Fibroblast of villous mesenchyme (primary cell): Measurements from ENCODE around the gene FXN. TPM values are rescaled to one million over a fixed set of nuclear protein-coding genes. Genes with fewer than 3 reads are reported as not detected.

Source experiments
- DNase-seq: peaks from one replicate; pipeline ENCODE4 v3.0.0-alpha.2; 2010; ENCODE audit warnings: low read depth
- H3K4me3 ChIP-seq: 2 replicates; pipeline ENCODE4 v1.5.1; 2011; ENCODE audit warnings: low read depth, mild to moderate bottlenecking, low read length
- total RNA-seq: library from RNA; depleted of rRNA; stranded (reverse); fragments of >200 nt; gene quantifications from 2 replicates; pipeline ENCODE4 v1.2.3, GENCODE V29; 2012
- TF ChIP-seq, protein P1 (sequence below): IDR thresholded peaks from 2 replicates; pipeline ENCODE4 v1.5.1; 2012; ENCODE audit warnings: low read depth, mild to moderate bottlenecking, low read length; ENCODE audit not compliant: insufficient read depth

The FXN gene
- total RNA-seq, 1 donor = 2.6 TPM

GRCh38 chr9:69012696-69013381 is 22.7 kb upstream of the FXN start:
- DNase-seq = no peak
- H3K4me3 ChIP-seq = no peak overlapping the region
- TF ChIP-seq, protein P1, sequence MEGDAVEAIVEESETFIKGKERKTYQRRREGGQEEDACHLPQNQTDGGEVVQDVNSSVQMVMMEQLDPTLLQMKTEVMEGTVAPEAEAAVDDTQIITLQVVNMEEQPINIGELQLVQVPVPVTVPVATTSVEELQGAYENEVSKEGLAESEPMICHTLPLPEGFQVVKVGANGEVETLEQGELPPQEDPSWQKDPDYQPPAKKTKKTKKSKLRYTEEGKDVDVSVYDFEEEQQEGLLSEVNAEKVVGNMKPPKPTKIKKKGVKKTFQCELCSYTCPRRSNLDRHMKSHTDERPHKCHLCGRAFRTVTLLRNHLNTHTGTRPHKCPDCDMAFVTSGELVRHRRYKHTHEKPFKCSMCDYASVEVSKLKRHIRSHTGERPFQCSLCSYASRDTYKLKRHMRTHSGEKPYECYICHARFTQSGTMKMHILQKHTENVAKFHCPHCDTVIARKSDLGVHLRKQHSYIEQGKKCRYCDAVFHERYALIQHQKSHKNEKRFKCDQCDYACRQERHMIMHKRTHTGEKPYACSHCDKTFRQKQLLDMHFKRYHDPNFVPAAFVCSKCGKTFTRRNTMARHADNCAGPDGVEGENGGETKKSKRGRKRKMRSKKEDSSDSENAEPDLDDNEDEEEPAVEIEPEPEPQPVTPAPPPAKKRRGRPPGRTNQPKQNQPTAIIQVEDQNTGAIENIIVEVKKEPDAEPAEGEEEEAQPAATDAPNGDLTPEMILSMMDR = no peak

DNA sequence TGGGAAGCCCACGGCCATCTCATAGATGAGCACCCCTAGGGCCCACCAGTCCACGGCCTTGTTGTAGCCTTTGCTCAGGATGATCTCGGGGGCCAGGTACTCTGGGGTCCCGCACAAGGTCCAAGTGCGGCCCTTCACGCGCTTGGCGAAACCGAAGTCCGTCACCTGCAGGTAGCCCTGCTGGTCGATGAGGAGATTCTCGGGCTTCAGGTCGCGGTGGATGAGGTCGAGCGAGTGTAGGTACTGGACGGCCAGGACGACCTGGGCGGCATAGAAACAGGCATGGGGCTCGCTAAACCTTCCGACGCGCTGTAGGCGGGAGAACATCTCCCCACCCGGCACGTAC is 22.2 kb upstream of the FXN start:
- DNase-seq = no peak
- no peak overlapping the region for H3K4me3 ChIP-seq
- TF ChIP-seq, protein P1 = no peak

GRCh38 chr9:69014013-69014412 is 21.5 kb upstream of the FXN start, which contains the start of gene PRKACG:
Gene PRKACG (minus strand): TSS chr9:69014113. CDS start chr9:69014092, 21 bp downstream.
- H3K4me3 ChIP-seq = no peak within 1 kb of the TSS
- no peak for DNase-seq
- TF ChIP-seq, protein P1 = no peak

GRCh38 chr9:69016191-69017096 is 19.1 kb upstream of the FXN start:
- no peak overlapping the region for H3K4me3 ChIP-seq
- DNase-seq = no peak
- TF ChIP-seq, protein P1 = no peak

GRCh38 chr9:69018737-69019136 is 16.8 kb upstream of the FXN start:
- H3K4me3 ChIP-seq = no peak overlapping the region
- TF ChIP-seq, protein P1 = no peak
- DNase-seq = no peak

GRCh38 chr9:69019808-69020207 is 15.7 kb upstream of the FXN start:
- DNase-seq = no peak
- no peak overlapping the region for H3K4me3 ChIP-seq
- TF ChIP-seq, protein P1 = no peak
